ENCODE data around the gene DFFA. TPM values are rescaled to one million over a fixed set of nuclear protein-coding genes. Genes with fewer than 3 reads are reported as not detected.
A peak's percentile ranks its signal among the peaks of the same experiment; 100 is the strongest.
"Not testable (repeated sequence)": the region's sequence is repeated elsewhere in the genome, so short reads cannot be mapped to it uniquely, and the experiment has no call there.

Gene DFFA
- polyA plus RNA-seq, 10 donors, result 17.3 to 25.3 (median 20.7) TPM

- peak in 2 of 3 donors; percentile 31 to 64 for DNase-seq
Observed at GRCh38 chr1:10507111-10507879, 35.0 kb upstream of the DFFA start.

GRCh38 chr1:10506677-10507047 lies 34.3 kb upstream of the DFFA start:
- DNase-seq, result no peak

- not testable (repeated sequence) for DNase-seq
Observed at GRCh38 chr1:10506046-10506676, 33.8 kb upstream of the DFFA start.

- DNase-seq, result no peak
Observed at GRCh38 chr1:10504249-10504648, 31.9 kb upstream of the DFFA start.

GRCh38 chr1:10502206-10502605 lies 29.9 kb upstream of the DFFA start:
- no peak for DNase-seq

GRCh38 chr1:10498231-10498630 lies 25.9 kb upstream of the DFFA start:
- DNase-seq, result no peak

GRCh38 chr1:10497109-10497508 lies 24.8 kb upstream of the DFFA start:
- no peak for DNase-seq

GRCh38 chr1:10495952-10496351 lies 23.6 kb upstream of the DFFA start:
- DNase-seq, result no peak

GRCh38 chr1:10495475-10495817 lies 23.1 kb upstream of the DFFA start:
- DNase-seq, result no peak

GRCh38 chr1:10494754-10495474 lies 22.6 kb upstream of the DFFA start:
- peak in 2 of 3 donors; percentile 71 to 81 for DNase-seq

GRCh38 chr1:10494418-10494753 lies 22.1 kb upstream of the DFFA start:
- no peak for DNase-seq

- no peak for DNase-seq
Observed at GRCh38 chr1:10490286-10490970, 18.1 kb upstream of the DFFA start.

- DNase-seq, result no peak
Observed at GRCh38 chr1:10489291-10490055, 17.1 kb upstream of the DFFA start.

GRCh38 chr1:10484521-10484920 lies 12.2 kb upstream of the DFFA start:
- no peak for DNase-seq

- DNase-seq, result no peak
Observed at GRCh38 chr1:10480614-10481013, 8.3 kb upstream of the DFFA start.

- DNase-seq, result no peak
Observed at GRCh38 chr1:10479296-10479695, 7.0 kb upstream of the DFFA start.

GRCh38 chr1:10475510-10475909 lies 3.2 kb upstream of the DFFA start:
- DNase-seq, result no peak

- peak; percentile 82 to 95 (median 89) for DNase-seq
Observed at GRCh38 chr1:10474613-10475507, 2.5 kb upstream of the DFFA start, which contains the start of gene PEX14. Gene PEX14 (plus strand): TSS chr1:10474950. CDS start chr1:10474967, 17 bp downstream.

- not testable (repeated sequence) for DNase-seq
Observed at GRCh38 chr1:10474309-10474612, 1.9 kb upstream of the DFFA start.

- DNase-seq, result no peak
Observed at GRCh38 chr1:10473145-10473765, 926 bp upstream of the DFFA start.

Data from muscle of back (tissue), 11 donors.